WTC11 (cell line): ENCODE data around the gene FAM181A. TPM values are rescaled to one million over a fixed set of nuclear protein-coding genes. Genes with fewer than 3 reads are reported as not detected.

Experiments used
- ATAC-seq: fragments of 200-7000 bp; cut with Tn5 transposase; 2 replicates; pipeline ENCODE4 v1.10.0; 2021; ENCODE audit warnings: mild to moderate bottlenecking, moderate library complexity
- CTCF ChIA-PET: fragments of 300-600 bp; sonication (Branson Sonifier 250); formaldehyde crosslinking; loops from one replicate; lab custom pipeline; 2021; ENCODE audit warnings: antibody characterized with exemption; lab: Charles Lee
- POLR2A ChIA-PET: fragments of 350-600 bp; sonication (Branson Sonifier 250); formaldehyde crosslinking; loops from one replicate; lab custom pipeline; 2021; ENCODE audit warnings: antibody characterized with exemption; lab: Charles Lee
- DNase-seq: peaks from one replicate; pipeline ENCODE4 v3.0.0; 2021; ENCODE audit warnings: low spot score
- H3K27ac Mint-ChIP-seq: 2 replicates; pipeline ENCODE4 v1.8.0; 2021; ENCODE audit warnings: mixed read lengths
- H3K27me3 Mint-ChIP-seq: 2 replicates; pipeline ENCODE4 v1.8.0; 2021; ENCODE audit warnings: low read depth, mild to moderate bottlenecking, moderate library complexity, mixed read lengths
- H3K36me3 Mint-ChIP-seq: 2 replicates; pipeline ENCODE4 v1.8.0; 2021; ENCODE audit warnings: mixed read lengths
- H3K4me1 Mint-ChIP-seq: 2 replicates; pipeline ENCODE4 v1.8.0; 2022; ENCODE audit warnings: mixed read lengths
- H3K4me3 Mint-ChIP-seq: 2 replicates; pipeline ENCODE4 v1.8.0; 2021; ENCODE audit warnings: mild to moderate bottlenecking, moderate library complexity, mixed read lengths
- H3K9me3 Mint-ChIP-seq: 2 replicates; pipeline ENCODE4 v1.8.0; 2021; ENCODE audit warnings: mixed read lengths
- ELF4 ChIP-seq: sonication (generic); formaldehyde crosslinking; IDR thresholded peaks from 2 replicates; pipeline ENCODE4 v1.8.1; 2022; ENCODE audit warnings: low read depth, mild to moderate bottlenecking, moderate library complexity, missing genetic modification reagents
- FOXJ3 ChIP-seq: sonication (generic); formaldehyde crosslinking; IDR thresholded peaks from 2 replicates; pipeline ENCODE4 v1.9.0; 2021; ENCODE audit warnings: missing genetic modification reagents, mild to moderate bottlenecking, borderline replicate concordance
- FOXP1 ChIP-seq: sonication (generic); formaldehyde crosslinking; IDR thresholded peaks from 2 replicates; pipeline ENCODE4 v1.8.0; 2022; ENCODE audit warnings: missing genetic modification reagents, mild to moderate bottlenecking, moderate library complexity, borderline replicate concordance
- GABPB1 ChIP-seq: sonication (generic); formaldehyde crosslinking; IDR thresholded peaks from 2 replicates; pipeline ENCODE4 v1.8.1; 2023; ENCODE audit warnings: mild to moderate bottlenecking, missing genetic modification reagents
- MYBL2 ChIP-seq: sonication (generic); formaldehyde crosslinking; IDR thresholded peaks from 2 replicates; pipeline ENCODE4 v1.8.1; 2023; ENCODE audit warnings: mild to moderate bottlenecking, moderate library complexity, missing genetic modification reagents
- NFATC4 ChIP-seq: fragments of 250-450 bp; sonication (Bioruptor Pico); IDR thresholded peaks from 2 replicates; pipeline ENCODE4 v1.9.0; 2021; ENCODE audit warnings: mild to moderate bottlenecking
- ZNF317 ChIP-seq: sonication (generic); formaldehyde crosslinking; IDR thresholded peaks from 2 replicates; pipeline ENCODE4 v1.8.1; 2023; ENCODE audit warnings: low read depth, mild to moderate bottlenecking, moderate library complexity, missing genetic modification reagents, borderline replicate concordance
- total RNA-seq: library from RNA; stranded (reverse); gene quantifications from 3 replicates; pipeline ENCODE4 v1.2.3, GENCODE V29; 2021
- TF ChIP-seq, protein P1 (sequence below): sonication (generic); formaldehyde crosslinking; IDR thresholded peaks from 2 replicates; pipeline ENCODE4 v1.8.1; 2022; ENCODE audit warnings: low read depth, mild to moderate bottlenecking, moderate library complexity, missing genetic modification reagents, borderline replicate concordance
- TF ChIP-seq, protein P2 (sequence below): sonication (generic); formaldehyde crosslinking; IDR thresholded peaks from 2 replicates; pipeline ENCODE4 v1.8.0; 2023; ENCODE audit warnings: missing genetic modification reagents, mild to moderate bottlenecking, borderline replicate concordance
- TF ChIP-seq, protein P3 (sequence below): sonication (generic); formaldehyde crosslinking; IDR thresholded peaks from 2 replicates; pipeline ENCODE4 v1.8.1; 2023; ENCODE audit warnings: mild to moderate bottlenecking, missing genetic modification reagents, moderate library complexity
- TF ChIP-seq, protein P4 (sequence below): sonication (generic); formaldehyde crosslinking; IDR thresholded peaks from 2 replicates; pipeline ENCODE4 v1.8.1; 2022; ENCODE audit warnings: mild to moderate bottlenecking, moderate library complexity, missing genetic modification reagents
- TF ChIP-seq, protein P5 (sequence below): sonication (generic); formaldehyde crosslinking; IDR thresholded peaks from 2 replicates; pipeline ENCODE4 v1.8.1; 2023; ENCODE audit warnings: mild to moderate bottlenecking, moderate library complexity, missing genetic modification reagents

Gene FAM181A
- total RNA-seq, 1 experiment from 2014 or later: not detected

DNA sequence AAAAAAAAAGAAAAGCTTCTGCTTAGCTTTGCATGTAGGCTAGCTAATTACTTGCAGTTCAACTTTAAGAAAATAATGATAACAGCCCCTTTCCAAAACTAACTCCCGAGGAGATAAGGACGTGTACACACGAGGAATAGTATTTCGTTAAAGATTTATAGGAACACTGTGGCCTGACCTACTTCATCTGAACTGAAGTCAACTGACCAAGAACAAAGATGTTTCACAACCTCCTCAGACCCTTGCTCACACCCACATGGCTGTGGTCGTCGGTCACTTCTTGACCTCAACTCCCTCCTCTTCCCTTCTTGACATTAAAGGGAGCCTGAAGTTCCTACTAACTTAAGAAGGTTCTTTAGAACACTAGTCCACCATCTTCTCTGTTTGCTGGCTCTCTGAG is 25.3 kb upstream of the FAM181A start:
- Mint-ChIP-seq H3K27ac (no peak overlapping the region), H3K4me1 (peaks cover 20% of the 10 kb centered on the region), H3K4me3 (no peak overlapping the region), H3K36me3 (no peaks in the 10 kb centered on the region), H3K9me3 (no peaks in the 10 kb centered on the region)
- CTCF ChIA-PET: interaction anchor here (1.7 to 5.3 kb wide), 7 partner anchors 23 to 253 kb away, joined by 6 to 119 read pairs (median 37); partner anchors contain the start of gene PRIMA1
- POLR2A ChIA-PET: no interaction called here
- ATAC-seq (no peak), DNase-seq (no peak)
- TF ChIP-seq, protein P1, sequence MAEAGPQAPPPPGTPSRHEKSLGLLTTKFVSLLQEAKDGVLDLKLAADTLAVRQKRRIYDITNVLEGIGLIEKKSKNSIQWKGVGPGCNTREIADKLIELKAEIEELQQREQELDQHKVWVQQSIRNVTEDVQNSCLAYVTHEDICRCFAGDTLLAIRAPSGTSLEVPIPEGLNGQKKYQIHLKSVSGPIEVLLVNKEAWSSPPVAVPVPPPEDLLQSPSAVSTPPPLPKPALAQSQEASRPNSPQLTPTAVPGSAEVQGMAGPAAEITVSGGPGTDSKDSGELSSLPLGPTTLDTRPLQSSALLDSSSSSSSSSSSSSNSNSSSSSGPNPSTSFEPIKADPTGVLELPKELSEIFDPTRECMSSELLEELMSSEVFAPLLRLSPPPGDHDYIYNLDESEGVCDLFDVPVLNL (CRISPR knock-in tag): no peak
- no peak for TF ChIP-seq ZNF317 (CRISPR knock-in tag)
- no peak for TF ChIP-seq FOXJ3
- no peak for TF ChIP-seq FOXP1 (CRISPR knock-in tag)
- TF ChIP-seq, protein P2, sequence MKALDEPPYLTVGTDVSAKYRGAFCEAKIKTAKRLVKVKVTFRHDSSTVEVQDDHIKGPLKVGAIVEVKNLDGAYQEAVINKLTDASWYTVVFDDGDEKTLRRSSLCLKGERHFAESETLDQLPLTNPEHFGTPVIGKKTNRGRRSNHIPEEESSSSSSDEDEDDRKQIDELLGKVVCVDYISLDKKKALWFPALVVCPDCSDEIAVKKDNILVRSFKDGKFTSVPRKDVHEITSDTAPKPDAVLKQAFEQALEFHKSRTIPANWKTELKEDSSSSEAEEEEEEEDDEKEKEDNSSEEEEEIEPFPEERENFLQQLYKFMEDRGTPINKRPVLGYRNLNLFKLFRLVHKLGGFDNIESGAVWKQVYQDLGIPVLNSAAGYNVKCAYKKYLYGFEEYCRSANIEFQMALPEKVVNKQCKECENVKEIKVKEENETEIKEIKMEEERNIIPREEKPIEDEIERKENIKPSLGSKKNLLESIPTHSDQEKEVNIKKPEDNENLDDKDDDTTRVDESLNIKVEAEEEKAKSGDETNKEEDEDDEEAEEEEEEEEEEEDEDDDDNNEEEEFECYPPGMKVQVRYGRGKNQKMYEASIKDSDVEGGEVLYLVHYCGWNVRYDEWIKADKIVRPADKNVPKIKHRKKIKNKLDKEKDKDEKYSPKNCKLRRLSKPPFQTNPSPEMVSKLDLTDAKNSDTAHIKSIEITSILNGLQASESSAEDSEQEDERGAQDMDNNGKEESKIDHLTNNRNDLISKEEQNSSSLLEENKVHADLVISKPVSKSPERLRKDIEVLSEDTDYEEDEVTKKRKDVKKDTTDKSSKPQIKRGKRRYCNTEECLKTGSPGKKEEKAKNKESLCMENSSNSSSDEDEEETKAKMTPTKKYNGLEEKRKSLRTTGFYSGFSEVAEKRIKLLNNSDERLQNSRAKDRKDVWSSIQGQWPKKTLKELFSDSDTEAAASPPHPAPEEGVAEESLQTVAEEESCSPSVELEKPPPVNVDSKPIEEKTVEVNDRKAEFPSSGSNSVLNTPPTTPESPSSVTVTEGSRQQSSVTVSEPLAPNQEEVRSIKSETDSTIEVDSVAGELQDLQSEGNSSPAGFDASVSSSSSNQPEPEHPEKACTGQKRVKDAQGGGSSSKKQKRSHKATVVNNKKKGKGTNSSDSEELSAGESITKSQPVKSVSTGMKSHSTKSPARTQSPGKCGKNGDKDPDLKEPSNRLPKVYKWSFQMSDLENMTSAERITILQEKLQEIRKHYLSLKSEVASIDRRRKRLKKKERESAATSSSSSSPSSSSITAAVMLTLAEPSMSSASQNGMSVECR (CRISPR knock-in tag): no peak
- TF ChIP-seq, protein P3, sequence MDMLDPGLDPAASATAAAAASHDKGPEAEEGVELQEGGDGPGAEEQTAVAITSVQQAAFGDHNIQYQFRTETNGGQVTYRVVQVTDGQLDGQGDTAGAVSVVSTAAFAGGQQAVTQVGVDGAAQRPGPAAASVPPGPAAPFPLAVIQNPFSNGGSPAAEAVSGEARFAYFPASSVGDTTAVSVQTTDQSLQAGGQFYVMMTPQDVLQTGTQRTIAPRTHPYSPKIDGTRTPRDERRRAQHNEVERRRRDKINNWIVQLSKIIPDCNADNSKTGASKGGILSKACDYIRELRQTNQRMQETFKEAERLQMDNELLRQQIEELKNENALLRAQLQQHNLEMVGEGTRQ (CRISPR knock-in tag): no peak
- TF ChIP-seq, protein P4, sequence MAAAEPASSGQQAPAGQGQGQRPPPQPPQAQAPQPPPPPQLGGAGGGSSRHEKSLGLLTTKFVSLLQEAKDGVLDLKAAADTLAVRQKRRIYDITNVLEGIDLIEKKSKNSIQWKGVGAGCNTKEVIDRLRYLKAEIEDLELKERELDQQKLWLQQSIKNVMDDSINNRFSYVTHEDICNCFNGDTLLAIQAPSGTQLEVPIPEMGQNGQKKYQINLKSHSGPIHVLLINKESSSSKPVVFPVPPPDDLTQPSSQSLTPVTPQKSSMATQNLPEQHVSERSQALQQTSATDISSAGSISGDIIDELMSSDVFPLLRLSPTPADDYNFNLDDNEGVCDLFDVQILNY (CRISPR knock-in tag): no peak
- TF ChIP-seq, protein P5, sequence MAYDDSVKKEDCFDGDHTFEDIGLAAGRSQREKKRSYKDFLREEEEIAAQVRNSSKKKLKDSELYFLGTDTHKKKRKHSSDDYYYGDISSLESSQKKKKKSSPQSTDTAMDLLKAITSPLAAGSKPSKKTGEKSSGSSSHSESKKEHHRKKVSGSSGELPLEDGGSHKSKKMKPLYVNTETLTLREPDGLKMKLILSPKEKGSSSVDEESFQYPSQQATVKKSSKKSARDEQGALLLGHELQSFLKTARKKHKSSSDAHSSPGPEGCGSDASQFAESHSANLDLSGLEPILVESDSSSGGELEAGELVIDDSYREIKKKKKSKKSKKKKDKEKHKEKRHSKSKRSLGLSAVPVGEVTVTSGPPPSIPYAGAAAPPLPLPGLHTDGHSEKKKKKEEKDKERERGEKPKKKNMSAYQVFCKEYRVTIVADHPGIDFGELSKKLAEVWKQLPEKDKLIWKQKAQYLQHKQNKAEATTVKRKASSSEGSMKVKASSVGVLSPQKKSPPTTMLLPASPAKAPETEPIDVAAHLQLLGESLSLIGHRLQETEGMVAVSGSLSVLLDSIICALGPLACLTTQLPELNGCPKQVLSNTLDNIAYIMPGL (CRISPR knock-in tag): no peak
- no peak for TF ChIP-seq NFATC4
- TF ChIP-seq MYBL2 (CRISPR knock-in tag): no peak
- TF ChIP-seq, all 79 proteins: peak for 0
- H3K27me3 Mint-ChIP-seq: no peaks in the 10 kb centered on the region; the same call in none of the 2 replicates

DNA sequence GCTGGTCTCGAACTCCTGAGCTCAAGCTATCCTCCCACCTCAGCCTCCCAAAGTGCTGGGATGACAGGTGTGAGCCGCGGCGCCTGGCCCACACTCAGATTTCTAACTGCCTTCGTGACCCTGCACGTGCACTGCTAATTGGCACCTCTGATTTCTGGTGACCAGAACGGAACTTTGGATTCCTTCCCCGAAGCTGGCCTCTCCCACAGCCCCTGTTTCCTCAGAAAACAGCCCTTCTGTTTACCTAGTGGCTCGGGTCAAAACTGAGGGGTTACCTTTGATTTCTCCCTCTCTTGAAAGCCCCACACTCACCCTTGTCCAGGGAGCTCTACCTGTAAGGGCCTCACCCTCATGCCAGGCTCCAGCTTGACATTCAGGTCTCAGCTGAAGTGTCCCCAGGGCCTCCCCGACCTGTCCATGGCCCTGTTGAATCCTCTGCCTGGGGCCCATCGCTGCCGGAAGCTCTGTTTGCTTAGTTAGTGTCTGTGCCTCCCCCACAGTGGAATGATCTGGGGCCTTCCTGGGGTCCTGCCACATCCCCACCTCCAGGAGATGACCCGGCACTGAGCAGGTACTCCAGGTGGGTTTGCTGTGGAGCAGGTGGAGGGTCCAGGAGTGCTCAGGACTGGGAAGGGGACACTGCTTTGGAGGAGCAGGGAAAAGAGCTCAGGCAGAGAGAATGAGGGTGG is 24.4 kb upstream of the FAM181A start:
- ATAC-seq (no peak), DNase-seq (no peak)
- Mint-ChIP-seq H3K27ac (no peak overlapping the region), H3K4me3 (no peak overlapping the region), H3K4me1 (peaks cover 20% of the 10 kb centered on the region), H3K9me3 (no peaks in the 10 kb centered on the region), H3K27me3 (no peaks in the 10 kb centered on the region; the same call in none of the 2 replicates), H3K36me3 (no peaks in the 10 kb centered on the region)
- CTCF ChIA-PET: interaction anchor here (0.5 to 5.3 kb wide), 67 partner anchors 8 to 950 kb away, joined by 3 to 119 read pairs (median 4); partner anchors contain the start of genes GON7, PRIMA1 and UBR7
- TF ChIP-seq ELF4 (CRISPR knock-in tag) (no peak), GABPB1 (CRISPR knock-in tag) (peak; percentile 47; the same call in 1 of the 2 replicates)
- POLR2A ChIA-PET: interaction anchor here (0.6 kb wide), 1 partner anchor 246 kb away, joined by 3 read pairs; no protein-coding TSS in a partner anchor
